ENCODE results near the gene RABL6. TPM values are rescaled to one million over a fixed set of nuclear protein-coding genes. Genes with fewer than 3 reads are reported as not detected.
"Not testable (repeated sequence)": the region's sequence is repeated elsewhere in the genome, so short reads cannot be mapped to it uniquely, and the experiment has no call there.

Gene RABL6
- total RNA-seq, 1 donor: 72.1 TPM

GRCh38 chr9:136776947-136777346, 30.8 kb upstream of the RABL6 start:
- DNase-seq (ENCODE audit: low read depth): no peak
- TF ChIP-seq, protein P1, sequence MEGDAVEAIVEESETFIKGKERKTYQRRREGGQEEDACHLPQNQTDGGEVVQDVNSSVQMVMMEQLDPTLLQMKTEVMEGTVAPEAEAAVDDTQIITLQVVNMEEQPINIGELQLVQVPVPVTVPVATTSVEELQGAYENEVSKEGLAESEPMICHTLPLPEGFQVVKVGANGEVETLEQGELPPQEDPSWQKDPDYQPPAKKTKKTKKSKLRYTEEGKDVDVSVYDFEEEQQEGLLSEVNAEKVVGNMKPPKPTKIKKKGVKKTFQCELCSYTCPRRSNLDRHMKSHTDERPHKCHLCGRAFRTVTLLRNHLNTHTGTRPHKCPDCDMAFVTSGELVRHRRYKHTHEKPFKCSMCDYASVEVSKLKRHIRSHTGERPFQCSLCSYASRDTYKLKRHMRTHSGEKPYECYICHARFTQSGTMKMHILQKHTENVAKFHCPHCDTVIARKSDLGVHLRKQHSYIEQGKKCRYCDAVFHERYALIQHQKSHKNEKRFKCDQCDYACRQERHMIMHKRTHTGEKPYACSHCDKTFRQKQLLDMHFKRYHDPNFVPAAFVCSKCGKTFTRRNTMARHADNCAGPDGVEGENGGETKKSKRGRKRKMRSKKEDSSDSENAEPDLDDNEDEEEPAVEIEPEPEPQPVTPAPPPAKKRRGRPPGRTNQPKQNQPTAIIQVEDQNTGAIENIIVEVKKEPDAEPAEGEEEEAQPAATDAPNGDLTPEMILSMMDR (IDR thresholded peaks at IDR 0.05; ENCODE audit: insufficient read depth, low read depth, low read length): no peak
- no peak overlapping the region for H3K4me3 ChIP-seq (ENCODE audit: low read depth, low read length)

- no peak overlapping the region for H3K4me3 ChIP-seq (ENCODE audit: low read depth, low read length)
- TF ChIP-seq, protein P1 (IDR thresholded peaks at IDR 0.05; ENCODE audit: insufficient read depth, low read depth, low read length): no peak
Measured at GRCh38 chr9:136777359-136777758, 30.4 kb upstream of the RABL6 start.

GRCh38 chr9:136779808-136780207, 27.9 kb upstream of the RABL6 start:
- TF ChIP-seq, protein P1 (IDR thresholded peaks at IDR 0.05; ENCODE audit: insufficient read depth, low read depth, low read length): no peak
- DNase-seq (ENCODE audit: low read depth): no peak
- H3K4me3 ChIP-seq (ENCODE audit: low read depth, low read length): no peak overlapping the region

More at GRCh38 chr9:136777359-136777758, 30.4 kb upstream of the RABL6 start:
- no peak for DNase-seq (ENCODE audit: low read depth)

DNA sequence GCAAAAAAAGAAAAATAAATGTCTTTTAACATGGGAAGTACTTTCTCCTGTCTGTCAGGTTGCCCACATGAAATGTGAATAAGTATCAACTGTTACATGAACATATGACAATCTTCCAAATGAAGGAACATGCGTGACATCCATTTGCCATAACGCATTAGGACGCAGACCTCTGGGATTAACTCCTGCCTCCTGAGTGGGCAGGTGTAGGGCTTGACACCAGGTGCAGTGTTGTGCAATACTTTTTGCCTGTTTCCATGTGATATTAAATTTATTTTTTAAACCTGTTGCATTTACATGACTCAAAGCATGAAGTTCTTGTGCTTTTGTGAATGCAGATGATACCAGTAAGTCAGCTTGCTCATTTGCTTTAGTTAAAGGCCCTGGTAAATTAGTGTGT, 25.3 kb upstream of the RABL6 start:
- TF ChIP-seq, protein P1 (IDR thresholded peaks at IDR 0.05; ENCODE audit: insufficient read depth, low read depth, low read length): no peak
- no peak for DNase-seq (ENCODE audit: low read depth)
- no peak overlapping the region for H3K4me3 ChIP-seq (ENCODE audit: low read depth, low read length)

GRCh38 chr9:136784249-136784996, 23.3 kb upstream of the RABL6 start:
- H3K4me3 ChIP-seq (ENCODE audit: low read depth, low read length): no peak overlapping the region
- DNase-seq (ENCODE audit: low read depth): no peak
- TF ChIP-seq, protein P1 (IDR thresholded peaks at IDR 0.05; ENCODE audit: insufficient read depth, low read depth, low read length): peak; percentile 41

DNA sequence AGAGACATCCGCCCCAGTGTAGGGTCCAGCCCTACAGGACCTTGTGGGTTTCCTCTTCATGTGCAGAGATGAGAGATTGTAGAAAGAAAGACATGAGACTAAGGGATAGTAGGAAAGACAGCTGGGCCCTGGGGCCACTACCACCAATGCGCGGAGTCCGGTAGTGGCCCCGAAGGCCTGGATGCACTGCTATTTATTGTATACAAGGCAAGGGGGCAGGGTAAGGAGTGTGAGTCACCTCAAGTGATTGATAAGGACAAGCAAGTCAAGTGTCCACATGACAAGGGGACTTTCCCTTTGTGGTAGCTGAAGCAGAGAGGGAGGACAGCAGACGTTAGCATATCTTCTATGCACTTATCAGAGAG, 22.8 kb upstream of the RABL6 start:
- H3K4me3 ChIP-seq (ENCODE audit: low read depth, low read length): no peak overlapping the region
- TF ChIP-seq, protein P1 (IDR thresholded peaks at IDR 0.05; ENCODE audit: insufficient read depth, low read depth, low read length): no peak
- no peak for DNase-seq (ENCODE audit: low read depth)

GRCh38 chr9:136785565-136786355, 22.0 kb upstream of the RABL6 start:
- H3K4me3 ChIP-seq (ENCODE audit: low read depth, low read length); DNase-seq (ENCODE audit: low read depth): not testable (repeated sequence)

Measured in fibroblast of villous mesenchyme (primary cell).